Coronary artery (tissue), 2 donors: ENCODE data around the gene OR10H3.

ENCODE experiments used
- DNase-seq: peaks from one replicate; pipeline ENCODE4 v3.0.0-alpha.2; 2017; ENCODE audit warnings: low spot score
- H3K27ac ChIP-seq, 2 donors: fragments of 200-600 bp; sonication (generic); one replicate each; pipeline ENCODE4 v1.5.1; 2016 to 2019
- H3K4me3 ChIP-seq: fragments of 200-600 bp; sonication (generic); 2 replicates; pipeline ENCODE4 v1.5.1; 2016; ENCODE audit warnings: mild to moderate bottlenecking, moderate library complexity
- TF ChIP-seq, protein P1 (sequence below): fragments of 200-600 bp; sonication (generic); IDR thresholded peaks from one replicate; pipeline ENCODE4 v1.5.1; 2019; ENCODE audit warnings: antibody characterized with exemption

OR10H3 gene

GRCh38 chr19:15787611-15788155, 49.9 kb downstream of the OR10H3 start, which contains the start of gene OR10H5:
Gene OR10H5 (plus strand): TSS chr19:15787661. CDS start chr19:15794049, 6,388 bp downstream.
- peak; percentile 17 for DNase-seq
- TF ChIP-seq, protein P1, sequence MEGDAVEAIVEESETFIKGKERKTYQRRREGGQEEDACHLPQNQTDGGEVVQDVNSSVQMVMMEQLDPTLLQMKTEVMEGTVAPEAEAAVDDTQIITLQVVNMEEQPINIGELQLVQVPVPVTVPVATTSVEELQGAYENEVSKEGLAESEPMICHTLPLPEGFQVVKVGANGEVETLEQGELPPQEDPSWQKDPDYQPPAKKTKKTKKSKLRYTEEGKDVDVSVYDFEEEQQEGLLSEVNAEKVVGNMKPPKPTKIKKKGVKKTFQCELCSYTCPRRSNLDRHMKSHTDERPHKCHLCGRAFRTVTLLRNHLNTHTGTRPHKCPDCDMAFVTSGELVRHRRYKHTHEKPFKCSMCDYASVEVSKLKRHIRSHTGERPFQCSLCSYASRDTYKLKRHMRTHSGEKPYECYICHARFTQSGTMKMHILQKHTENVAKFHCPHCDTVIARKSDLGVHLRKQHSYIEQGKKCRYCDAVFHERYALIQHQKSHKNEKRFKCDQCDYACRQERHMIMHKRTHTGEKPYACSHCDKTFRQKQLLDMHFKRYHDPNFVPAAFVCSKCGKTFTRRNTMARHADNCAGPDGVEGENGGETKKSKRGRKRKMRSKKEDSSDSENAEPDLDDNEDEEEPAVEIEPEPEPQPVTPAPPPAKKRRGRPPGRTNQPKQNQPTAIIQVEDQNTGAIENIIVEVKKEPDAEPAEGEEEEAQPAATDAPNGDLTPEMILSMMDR: no peak
- Histone ChIP-seq H3K4me3 (no peak within 1 kb of the TSS), H3K27ac (no peak within 1 kb of the TSS)

DNA sequence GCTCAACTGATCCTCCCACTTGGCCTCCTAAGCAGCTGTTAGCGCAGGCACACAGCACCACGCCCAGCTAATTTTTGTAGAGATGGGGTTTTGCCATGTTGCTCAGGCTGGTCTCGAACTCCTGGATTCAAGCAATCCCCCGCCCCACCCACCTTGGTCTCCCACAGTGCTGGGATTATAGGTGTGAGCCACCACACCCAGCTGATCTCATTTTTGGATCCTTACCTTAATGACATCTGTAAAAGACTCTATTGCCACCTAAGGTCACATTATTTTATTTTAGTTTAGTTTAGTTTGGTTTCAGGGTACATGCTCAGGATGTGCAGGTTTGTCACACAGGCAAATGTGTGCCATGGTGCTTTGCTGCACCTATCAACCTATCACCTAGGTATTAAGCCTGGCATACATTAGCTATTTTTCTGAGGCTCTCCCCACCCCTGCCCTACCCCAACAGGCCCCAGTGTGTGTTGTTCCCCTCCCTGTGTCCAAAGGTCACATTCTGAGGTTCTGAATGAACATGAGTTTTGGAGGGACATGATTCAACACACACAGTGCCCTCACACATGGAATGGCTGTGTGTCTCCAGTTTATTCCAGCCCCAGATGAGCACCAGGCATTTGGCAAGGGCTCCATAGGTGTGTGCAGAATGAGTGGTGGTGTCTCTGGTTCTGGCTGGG, 50.9 kb downstream of the OR10H3 start:
- H3K4me3 ChIP-seq: no peak overlapping the region
- DNase-seq: no peak
- no peak overlapping the region for H3K27ac ChIP-seq
- TF ChIP-seq, protein P1: no peak

- TF ChIP-seq, protein P1: no peak
- no peak overlapping the region for H3K4me3 ChIP-seq
- H3K27ac ChIP-seq: no peak overlapping the region
- DNase-seq: no peak
Observed at GRCh38 chr19:15790096-15790495, 52.3 kb downstream of the OR10H3 start.
